A549 (cell line): ENCODE results near the gene RUNX2. TPM values are rescaled to one million over a fixed set of nuclear protein-coding genes. Genes with fewer than 3 reads are reported as not detected.

ENCODE experiments used
- ATAC-seq, 2 experiments: fragments of 200-7000 bp in 1 of 2; fragments of >200 bp in 1 of 2; cut with Nextera tagmentation in 1 of 2; cut with Tn5 transposase in 1 of 2; 3 replicates each; pipeline versions ENCODE4 v1.8.0 to v1.9.1; 2018 to 2020; ENCODE audit warnings: mild to moderate bottlenecking in 1 of 2, moderate library complexity in 1 of 2
- CTCF ChIA-PET: fragments of 300-600 bp; sonication (Branson Sonifier 250); formaldehyde crosslinking; extraction: SDS; loops from one replicate; lab custom pipeline; 2021; ENCODE audit warnings: antibody characterized with exemption, inconsistent platforms; lab: Yijun Ruan, JAX
- POLR2A ChIA-PET: fragments of 350-600 bp; formaldehyde crosslinking; extraction: SDS; loops from one replicate; lab custom pipeline; 2021; ENCODE audit warnings: antibody characterized with exemption, inconsistent platforms; lab: Yijun Ruan, JAX
- DNase-seq, 2 experiments: peaks; one replicate each; pipeline versions ENCODE4 v3.0.0 to v3.0.0-alpha.2; 2011 to 2016; ENCODE audit warnings: low read depth in 1 of 2, low spot score in 1 of 2
- FAIRE-seq: peaks from 2 replicates; lab custom pipeline; 2011; peaks lifted over from hg19 to GRCh38; lab: Jason Lieb, UNC
- H3K27ac ChIP-seq, 2 experiments: fragments of >200 bp; sonication (Bioruptor Twin); formaldehyde crosslinking; 3 replicates each; pipeline ENCODE4 v1.5.1; 2016 to 2017
- H3K4me1 ChIP-seq: fragments of >200 bp; sonication (Bioruptor Twin); formaldehyde crosslinking; 3 replicates; pipeline ENCODE4 v1.6.1; 2016
- H3K4me2 ChIP-seq: fragments of >200 bp; sonication (Bioruptor Twin); formaldehyde crosslinking; 3 replicates; pipeline ENCODE4 v1.6.1; 2016
- H3K4me3 ChIP-seq: fragments of >200 bp; sonication (Bioruptor Twin); formaldehyde crosslinking; 3 replicates; pipeline ENCODE4 v1.5.1; 2016
- H3K9me3 ChIP-seq: fragments of >200 bp; sonication (Bioruptor Twin); formaldehyde crosslinking; 3 replicates; pipeline ENCODE4 v1.6.1; 2016
- BCL3 ChIP-seq: fragments of >200 bp; sonication (Bioruptor Twin); formaldehyde crosslinking; IDR thresholded peaks from 3 replicates; pipeline ENCODE4 v1.6.1; 2016
- CBX2 ChIP-seq: fragments of 200-600 bp; sonication (generic); IDR thresholded peaks from 2 replicates; pipeline ENCODE4 v1.6.1; 2016; ENCODE audit warnings: low read depth, mild to moderate bottlenecking, borderline replicate concordance
- CBX8 ChIP-seq: fragments of 200-600 bp; sonication (generic); IDR thresholded peaks from 2 replicates; pipeline ENCODE4 v1.6.1; 2016
- CHD2 ChIP-seq: fragments of 150-350 bp; IDR thresholded peaks from 2 replicates; pipeline ENCODE4 v1.6.1; 2014; ENCODE audit warnings: low read length; ENCODE audit not compliant: partially characterized antibody
- E2F6 ChIP-seq: IDR thresholded peaks from 2 replicates; pipeline ENCODE4 v1.6.1; 2012; ENCODE audit warnings: low read depth, borderline replicate concordance
- EHF ChIP-seq: fragments of 250-450 bp; sonication (Bioruptor Pico); IDR thresholded peaks from 2 replicates; pipeline ENCODE4 v1.5.0; 2020; ENCODE audit warnings: mild to moderate bottlenecking
- ELK1 ChIP-seq: fragments of 150-350 bp; IDR thresholded peaks from 2 replicates; pipeline ENCODE4 v1.6.1; 2014; ENCODE audit warnings: low read depth, mild to moderate bottlenecking, low read length
- ESRRA ChIP-seq: fragments of 150-350 bp; IDR thresholded peaks from 2 replicates; pipeline ENCODE4 v1.6.1; 2014; ENCODE audit warnings: mild to moderate bottlenecking, low read length, borderline replicate concordance
- GATA3 ChIP-seq: IDR thresholded peaks from 2 replicates; pipeline ENCODE4 v1.6.1; 2012; ENCODE audit warnings: borderline replicate concordance
- HEYL ChIP-seq: fragments of 250-450 bp; sonication (Bioruptor Pico); IDR thresholded peaks from 2 replicates; pipeline ENCODE4 v1.8.0; 2021; ENCODE audit warnings: mild to moderate bottlenecking, moderate library complexity
- HOXB13 ChIP-seq: fragments of 250-450 bp; sonication (Bioruptor Pico); IDR thresholded peaks from 2 replicates; pipeline ENCODE4 v1.5.0; 2020; ENCODE audit warnings: low read depth, mild to moderate bottlenecking, moderate library complexity
- MAZ ChIP-seq: fragments of 150-350 bp; IDR thresholded peaks from 2 replicates; pipeline ENCODE4 v1.6.1; 2014; ENCODE audit warnings: antibody characterized with exemption, low read depth, low read length, borderline replicate concordance
- MYC ChIP-seq: IDR thresholded peaks from 2 replicates; pipeline ENCODE4 v1.6.1; 2012; ENCODE audit warnings: mild to moderate bottlenecking, inconsistent platforms, low read length, improper control_type of control experiment, borderline replicate concordance
- NFE2L2 ChIP-seq: fragments of 150-350 bp; conservative IDR thresholded peaks from 2 replicates; pipeline ENCODE4 v1.6.1; 2014; ENCODE audit warnings: low read length
- PHF8 ChIP-seq: fragments of 200-600 bp; sonication (generic); IDR thresholded peaks from 2 replicates; pipeline ENCODE4 v1.6.1; 2016; ENCODE audit warnings: low read depth, mild to moderate bottlenecking, antibody characterized with exemption, moderate library complexity, borderline replicate concordance
- POLR2A ChIP-seq: IDR thresholded peaks from 2 replicates; pipeline ENCODE4 v1.6.1; 2012; ENCODE audit warnings: mild to moderate bottlenecking, low read length
- RARB ChIP-seq: fragments of 250-450 bp; sonication (Bioruptor Pico); IDR thresholded peaks from 2 replicates; pipeline ENCODE4 v1.8.0; 2021; ENCODE audit warnings: mild to moderate bottlenecking, moderate library complexity
- RCOR1 ChIP-seq: fragments of 150-350 bp; IDR thresholded peaks from 2 replicates; pipeline ENCODE4 v1.6.1; 2014; ENCODE audit warnings: antibody characterized with exemption, low read length, low read depth
- RFX5 ChIP-seq: fragments of 450-650 bp; IDR thresholded peaks from 2 replicates; pipeline ENCODE4 v1.7.1; 2014; ENCODE audit warnings: antibody characterized with exemption, mild to moderate bottlenecking, moderate library complexity
- SREBF2 ChIP-seq: fragments of 450-650 bp; IDR thresholded peaks from 2 replicates; pipeline ENCODE4 v1.6.1; 2014; ENCODE audit warnings: mild to moderate bottlenecking, moderate library complexity
- TP53 ChIP-seq: fragments of 250-450 bp; sonication (Bioruptor Pico); IDR thresholded peaks from 2 replicates; pipeline ENCODE4 v1.5.0; 2021; ENCODE audit warnings: mild to moderate bottlenecking, moderate library complexity
- USF2 ChIP-seq: fragments of 450-650 bp; IDR thresholded peaks from 2 replicates; pipeline ENCODE4 v1.6.1; 2014; ENCODE audit warnings: antibody characterized with exemption
- ZC3H11A ChIP-seq: fragments of 450-650 bp; IDR thresholded peaks from 2 replicates; pipeline ENCODE4 v1.6.1; 2014; ENCODE audit warnings: antibody characterized with exemption, mild to moderate bottlenecking
- ZFP36 ChIP-seq: fragments of 450-650 bp; IDR thresholded peaks from 2 replicates; pipeline ENCODE4 v1.6.1; 2014; ENCODE audit warnings: borderline replicate concordance; ENCODE audit not compliant: partially characterized antibody
- ZNF302 ChIP-seq: fragments of 250-450 bp; sonication (Bioruptor Pico); IDR thresholded peaks from 2 replicates; pipeline ENCODE4 v1.9.0; 2021; ENCODE audit warnings: inconsistent platforms, mild to moderate bottlenecking, moderate library complexity
- WGBS: methylation state at CpG from one replicate; pipeline ENCODE4 v1.1.6; 2017; ENCODE audit errors: missing lambda C conversion rate; 5-methylcytosine and 5-hydroxymethylcytosine counted together
- polyA plus RNA-seq, 4 experiments: library from polyadenylated mRNA; depleted of rRNA in 3 of 4; stranded (reverse); fragments of >200 nt; fragmentation: RNase III in 1 of 4; extraction: RNeasy Plus Mini Kit Qiagen cat#74134 plus additional on column Dnase treatment in 1 of 4; gene quantifications; 2 replicates in 3 of 4; 3 replicates in 1 of 4; pipeline ENCODE4 v1.2.3, GENCODE V29; 2011 to 2017

Gene RUNX2
- polyA plus RNA-seq, 2 of the 4 experiments (the other 2 are of a cell fraction) = 0.13 to 0.83 TPM

GRCh38 chr6:45698046-45698445 lies 369.9 kb downstream of the RUNX2 start:
- Histone ChIP-seq H3K27ac (no peak overlapping the region), H3K9me3 (no peaks in the 10 kb centered on the region), H3K4me1 (peaks cover 5% of the 10 kb centered on the region; the same call in 1 of the 3 replicates), H3K4me2 (no peak overlapping the region), H3K4me3 (no peak overlapping the region)
- no peak for FAIRE-seq
- DNase-seq = no peak
- CTCF ChIA-PET = interaction anchor here (1.3 to 1.8 kb wide), 2 partner anchors 8 to 17 kb away, joined by 3 to 4 read pairs; no protein-coding TSS in a partner anchor
- no peak for ATAC-seq
- WGBS = 68% methylated on average over 2 of the region's 2 CpGs
- TF ChIP-seq CHD2 (no peak), MYC (no peak), ZC3H11A (no peak), SREBF2 (no peak), ESRRA (no peak)
- TF ChIP-seq, all 56 proteins: peak for 0
- POLR2A ChIA-PET = no interaction called here

- WGBS = 75% methylated on average over 3 of the region's 3 CpGs
- no peak overlapping the region for H3K4me3 ChIP-seq
- ATAC-seq (no peak), FAIRE-seq (no peak), DNase-seq (no peak)
- H3K4me2 ChIP-seq = no peak overlapping the region
- H3K27ac ChIP-seq = no peak overlapping the region
- POLR2A ChIA-PET = no interaction called here
- TF ChIP-seq ZC3H11A (no peak), RCOR1 (no peak), MAZ (no peak), CBX2 (no peak)
- CTCF ChIA-PET = no interaction called here
- H3K9me3 ChIP-seq = no peaks in the 10 kb centered on the region
- peaks cover 11% of the 10 kb centered on the region; the same call in 1 of the 3 replicates for H3K4me1 ChIP-seq
These were observed 371.5 kb downstream of the RUNX2 start for GRCh38 chr6:45699663-45700062.

GRCh38 chr6:45702849-45703739 lies 375.0 kb downstream of the RUNX2 start:
- no peak overlapping the region for H3K27ac ChIP-seq
- H3K9me3 ChIP-seq = no peaks in the 10 kb centered on the region
- DNase-seq (no peak), ATAC-seq (no peak), FAIRE-seq (no peak)
- no peak overlapping the region; the same call in 2 of the 3 replicates for H3K4me2 ChIP-seq
- TF ChIP-seq POLR2A (no peak), CBX8 (no peak), GATA3 (no peak), E2F6 (no peak), RCOR1 (no peak), PHF8 (no peak), ELK1 (no peak), HEYL (CRISPR knock-in tag) (no peak), HOXB13 (no peak), ZNF302 (CRISPR knock-in tag) (no peak), TP53 (CRISPR knock-in tag) (no peak), EHF (no peak), NFE2L2 (no peak), RARB (CRISPR knock-in tag) (no peak), ZFP36 (no peak), BCL3 (no peak), USF2 (no peak), RFX5 (no peak)
- CTCF ChIA-PET = interaction anchor here (0.6 to 4.4 kb wide), 6 partner anchors 11 to 1763 kb away, joined by 3 to 28 read pairs (median 3); no protein-coding TSS in a partner anchor
- H3K4me3 ChIP-seq = no peak overlapping the region
- H3K4me1 ChIP-seq = peaks cover 11% of the 10 kb centered on the region; the same call in 1 of the 3 replicates
- POLR2A ChIA-PET = no interaction called here
- WGBS = 15% methylated on average over 4 of the region's 4 CpGs
